GM23338 (cell line): ENCODE data around the gene SPTB. TPM values are rescaled to one million over a fixed set of nuclear protein-coding genes. Genes with fewer than 3 reads are reported as not detected.

Source experiments
- ATAC-seq: fragments of 200-7000 bp; cut with Tn5 transposase; 3 replicates; pipeline ENCODE4 v1.9.1; 2020
- DNase-seq: peaks from one replicate; pipeline ENCODE4 v3.0.0-alpha.2; 2015; ENCODE audit warnings: low spot score
- H2AFZ ChIP-seq: fragments of 200-600 bp; sonication (generic); 2 replicates; pipeline ENCODE4 v1.8.0; 2016; ENCODE audit warnings: antibody characterized with exemption, mild to moderate bottlenecking, moderate library complexity
- H3F3A ChIP-seq: fragments of 200-600 bp; sonication (generic); replicated peaks from 2 replicates; pipeline ENCODE4 v1.8.0; 2017; ENCODE audit warnings: antibody characterized with exemption, mixed run types, low read depth
- H3K27ac ChIP-seq: fragments of 200-600 bp; sonication (generic); 2 replicates; pipeline ENCODE4 v1.6.1; 2016; ENCODE audit warnings: low read depth
- H3K27me3 ChIP-seq: fragments of 200-600 bp; sonication (generic); 2 replicates; pipeline ENCODE4 v1.8.0; 2016; ENCODE audit warnings: mild to moderate bottlenecking, mixed run types, moderate library complexity; ENCODE audit not compliant: insufficient read depth
- H3K36me3 ChIP-seq: fragments of 200-600 bp; sonication (generic); 2 replicates; pipeline ENCODE4 v1.8.0; 2016; ENCODE audit warnings: mild to moderate bottlenecking; ENCODE audit not compliant: insufficient read depth
- H3K4me1 ChIP-seq: fragments of 200-600 bp; sonication (generic); 2 replicates; pipeline ENCODE4 v1.8.0; 2016; ENCODE audit warnings: mild to moderate bottlenecking, moderate library complexity; ENCODE audit not compliant: insufficient read depth
- H3K4me2 ChIP-seq: fragments of 200-600 bp; sonication (generic); 2 replicates; pipeline ENCODE4 v1.7.1; 2017; ENCODE audit warnings: mixed run types
- H3K4me3 ChIP-seq: fragments of 200-600 bp; sonication (generic); 2 replicates; pipeline ENCODE4 v1.6.1; 2016; ENCODE audit warnings: mixed run types
- H3K79me2 ChIP-seq: fragments of 200-600 bp; sonication (generic); replicated peaks from 2 replicates; pipeline ENCODE4 v1.8.0; 2017; ENCODE audit warnings: mild to moderate bottlenecking; ENCODE audit not compliant: insufficient read depth
- H3K9me2 ChIP-seq: fragments of 200-600 bp; sonication (generic); 2 replicates; pipeline ENCODE4 v1.8.0; 2017; ENCODE audit not compliant: insufficient read depth
- H4K20me1 ChIP-seq: fragments of 200-600 bp; sonication (generic); replicated peaks from 2 replicates; pipeline ENCODE4 v1.8.0; 2017; ENCODE audit warnings: mild to moderate bottlenecking; ENCODE audit not compliant: insufficient read depth
- H3K27ac Mint-ChIP-seq: 2 replicates; pipeline ENCODE4 v1.8.0; 2020; ENCODE audit warnings: inconsistent platforms, mild to moderate bottlenecking, moderate library complexity, mixed read lengths
- H3K27me3 Mint-ChIP-seq: 3 replicates; pipeline ENCODE4 v1.8.0; 2022; ENCODE audit warnings: low read depth, mild to moderate bottlenecking, moderate library complexity, mixed read lengths, inconsistent platforms; ENCODE audit not compliant: insufficient read depth, poor library complexity
- H3K36me3 Mint-ChIP-seq: 3 replicates; pipeline ENCODE4 v1.8.0; 2021; ENCODE audit warnings: low read depth, mild to moderate bottlenecking, inconsistent platforms, moderate library complexity, mixed read lengths
- H3K4me1 Mint-ChIP-seq: 3 replicates; pipeline ENCODE4 v1.8.0; 2020; ENCODE audit warnings: mild to moderate bottlenecking, inconsistent platforms, mixed read lengths
- H3K4me3 Mint-ChIP-seq: 3 replicates; pipeline ENCODE4 v1.8.0; 2021; ENCODE audit warnings: moderate library complexity, mild to moderate bottlenecking, inconsistent platforms, mixed read lengths
- H3K9me3 Mint-ChIP-seq: 3 replicates; pipeline ENCODE4 v1.8.0; 2020; ENCODE audit warnings: moderate library complexity, mild to moderate bottlenecking, inconsistent platforms, mixed read lengths
- CREB1 ChIP-seq: fragments of 250-450 bp; sonication (Bioruptor Pico); IDR thresholded peaks from 2 replicates; pipeline ENCODE4 v1.5.0; 2020; ENCODE audit warnings: low read depth, mild to moderate bottlenecking, moderate library complexity
- EZH2 ChIP-seq: fragments of 200-600 bp; sonication (generic); IDR thresholded peaks from one replicate; pipeline ENCODE4 v1.8.0; 2017; ENCODE audit warnings: antibody characterized with exemption, mild to moderate bottlenecking, low read depth; ENCODE audit not compliant: unreplicated experiment
- EZH2phosphoT487 ChIP-seq: fragments of 200-600 bp; sonication (generic); IDR thresholded peaks from one replicate; pipeline ENCODE4 v1.8.1; 2018; ENCODE audit warnings: antibody characterized with exemption; ENCODE audit not compliant: unreplicated experiment
- JUNB ChIP-seq: IDR thresholded peaks from one replicate; pipeline ENCODE4 v1.6.1; 2016; ENCODE audit warnings: antibody characterized with exemption; ENCODE audit not compliant: unreplicated experiment
- NANOG ChIP-seq: IDR thresholded peaks from 2 replicates; pipeline ENCODE4 v1.6.1; 2016; ENCODE audit warnings: antibody characterized with exemption, borderline replicate concordance
- POLR2AphosphoS5 ChIP-seq: IDR thresholded peaks from 2 replicates; pipeline ENCODE4 v1.6.1; 2016; ENCODE audit warnings: antibody characterized with exemption, low read depth
- STAT1 ChIP-seq: IDR thresholded peaks from one replicate; pipeline ENCODE4 v1.6.1; 2016; ENCODE audit warnings: antibody characterized with exemption; ENCODE audit not compliant: unreplicated experiment
- ZNF114 ChIP-seq: fragments of 250-450 bp; sonication (Bioruptor Pico); IDR thresholded peaks from 2 replicates; pipeline ENCODE4 v1.5.0; 2020; ENCODE audit warnings: mild to moderate bottlenecking, moderate library complexity
- ZNF462 ChIP-seq: fragments of 250-450 bp; sonication (Bioruptor Pico); IDR thresholded peaks from 2 replicates; pipeline ENCODE4 v1.5.0; 2020; ENCODE audit warnings: mild to moderate bottlenecking, moderate library complexity
- polyA plus RNA-seq: library from polyadenylated mRNA; unstranded; fragments of >200 nt; fragmentation: Nextera tagmentation; extraction: Ambion mirVana; gene quantifications from 2 replicates; pipeline ENCODE4 v1.2.1, GENCODE V29; 2016
- total RNA-seq: library from RNA; depleted of rRNA; stranded (reverse); fragments of >200 nt; shearing (Covaris generic); gene quantifications from 2 replicates; pipeline ENCODE4 v1.2.3, GENCODE V29; 2014

The SPTB gene
- total and polyA plus RNA-seq, 2 experiments from 2014 or later, result 1.1 to 1.9 TPM

DNA sequence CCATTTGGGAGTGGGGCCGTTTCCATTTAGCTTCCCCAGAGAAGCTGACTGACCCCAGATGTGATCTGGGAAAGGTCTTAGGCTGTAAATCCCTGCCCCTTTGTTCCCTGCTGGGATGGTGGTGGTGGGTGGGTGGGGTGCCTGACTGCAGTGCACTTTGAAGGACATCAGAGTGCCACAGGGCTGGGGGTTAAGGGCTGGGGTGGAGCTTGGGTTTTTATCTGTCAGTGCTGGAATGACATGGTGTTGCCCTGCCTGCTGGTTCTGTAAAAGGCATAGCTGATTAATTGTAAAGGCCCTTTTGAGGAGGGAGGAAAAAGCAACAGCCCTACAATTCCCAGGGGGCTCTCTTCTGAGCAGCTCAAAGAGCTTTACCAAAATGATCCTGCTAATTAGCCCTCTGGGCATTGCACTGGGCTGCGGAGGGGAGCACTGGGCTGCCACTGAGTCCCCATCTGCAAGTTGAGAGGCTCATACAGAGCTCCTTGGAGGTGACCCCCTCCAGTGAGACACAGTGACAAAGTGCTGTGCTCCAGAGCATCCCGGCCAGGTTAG, 154.4 kb downstream of the SPTB start (continued):
- TF ChIP-seq CREB1 (no peak), NANOG (no peak), ZNF462 (no peak), POLR2AphosphoS5 (no peak), STAT1 (no peak), EZH2phosphoT487 (no peak)

DNA sequence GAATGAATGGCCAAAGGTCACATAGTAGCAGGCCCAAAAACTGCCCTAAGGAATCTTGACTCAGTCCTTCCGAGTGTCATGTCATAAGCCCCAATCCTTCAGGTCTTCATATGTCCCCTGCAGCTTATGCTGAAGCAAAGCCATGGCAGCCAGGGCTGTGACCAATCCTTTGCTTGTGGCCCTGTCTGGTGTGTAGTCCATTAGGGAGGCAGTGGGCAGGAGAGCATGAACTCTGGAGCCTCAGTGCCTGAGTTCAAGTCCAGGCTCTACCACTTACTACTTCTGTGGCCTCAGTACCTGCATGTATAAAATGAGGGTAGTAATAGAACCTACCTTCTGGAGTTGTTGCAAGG, 155.2 kb downstream of the SPTB start:
- Histone ChIP-seq H3F3A (no peaks in the 10 kb centered on the region), H3K4me2 (peak overlapping the region; percentile 64), H3K36me3 (no peaks in the 10 kb centered on the region; the same call in 1 of the 2 replicates), H4K20me1 (peaks cover 42% of the 10 kb centered on the region), H3K27ac (no peak overlapping the region), H2AFZ (no peak overlapping the region), H3K4me1 (peaks cover 61% of the 10 kb centered on the region), H3K9me2 (no peaks in the 10 kb centered on the region), H3K79me2 (peaks cover 77% of the 10 kb centered on the region), H3K27me3 (no peaks in the 10 kb centered on the region), H3K4me3 (no peak overlapping the region)
- Mint-ChIP-seq H3K36me3 (peaks cover 36% of the 10 kb centered on the region), H3K4me3 (no peak overlapping the region; the same call in 2 of the 3 replicates), H3K27me3 (peaks cover 18% of the 10 kb centered on the region), H3K4me1 (peaks cover 81% of the 10 kb centered on the region), H3K9me3 (no peaks in the 10 kb centered on the region), H3K27ac (no peak overlapping the region)
- DNase-seq (no peak), ATAC-seq (no peak)
- no peak for TF ChIP-seq EZH2phosphoT487
- no peak for TF ChIP-seq JUNB
- TF ChIP-seq ZNF114 (CRISPR knock-in tag), result no peak
- TF ChIP-seq ZNF462, result no peak
- no peak for TF ChIP-seq STAT1
- TF ChIP-seq EZH2, result no peak
- TF ChIP-seq CREB1, result no peak
- TF ChIP-seq NANOG, result no peak
- no peak for TF ChIP-seq POLR2AphosphoS5
